ENCODE measurements around the gene BMPR1B. TPM values are rescaled to one million over a fixed set of nuclear protein-coding genes. Genes with fewer than 3 reads are reported as not detected.

BMPR1B gene
- total RNA-seq, 1 experiment from 2014 or later, result 0.62 TPM

DNA sequence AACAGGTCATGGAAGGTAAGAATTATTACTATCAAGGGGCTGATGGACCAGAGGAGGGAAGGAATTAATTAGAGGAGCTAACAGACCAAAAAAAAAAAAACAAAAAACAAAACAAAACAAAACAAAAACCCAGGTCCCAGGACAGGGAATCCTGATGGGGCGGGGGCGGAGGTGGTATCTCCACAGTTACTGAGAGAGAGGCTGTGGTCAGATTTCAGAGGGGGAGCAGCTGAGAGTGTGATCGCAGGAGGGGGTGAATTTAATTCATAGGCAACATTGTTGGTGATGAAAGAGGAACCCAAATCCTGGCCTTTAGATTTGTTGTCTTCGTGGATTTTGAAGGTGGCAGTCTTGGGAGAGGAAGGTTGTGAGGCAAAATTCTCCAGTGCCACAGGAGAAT, 401.6 kb downstream of the BMPR1B start:
- no peak for ATAC-seq
- Histone ChIP-seq H3K9me3 (ENCODE audit: control insufficient read depth, insufficient read depth, low read depth, low read length) (no peaks in the 10 kb centered on the region), H3K27ac (ENCODE audit: low read length) (no peak overlapping the region), H3K4me1 (ENCODE audit: control insufficient read depth, insufficient read depth, low read length) (no peaks in the 10 kb centered on the region; the same call in 1 of the 2 replicates), H3K4me3 (ENCODE audit: low read depth in 2 of 2, low read length in 2 of 2) (no peak overlapping the region), H3K36me3 (ENCODE audit: control insufficient read depth, insufficient read depth, low read length) (no peaks in the 10 kb centered on the region), H3K27me3 (ENCODE audit: control insufficient read depth, insufficient read depth, low read length) (no peaks in the 10 kb centered on the region)
- intact Hi-C loops (cut with micrococcal nuclease; ENCODE audit: unreplicated experiment) (no loop called here), in situ Hi-C loops (cut with HindIII; ENCODE audit: low pct_unique_long_range_greater_than_20kb, low sequenced_read_pairs) (no loop called here)
- no peak for DNase-seq (ENCODE audit: low read depth, low spot score)
- CTCF ChIA-PET, result no interaction called here
- BruUV-seq (replicated peaks), result no TSS peak
- TF ChIP-seq, protein P1, sequence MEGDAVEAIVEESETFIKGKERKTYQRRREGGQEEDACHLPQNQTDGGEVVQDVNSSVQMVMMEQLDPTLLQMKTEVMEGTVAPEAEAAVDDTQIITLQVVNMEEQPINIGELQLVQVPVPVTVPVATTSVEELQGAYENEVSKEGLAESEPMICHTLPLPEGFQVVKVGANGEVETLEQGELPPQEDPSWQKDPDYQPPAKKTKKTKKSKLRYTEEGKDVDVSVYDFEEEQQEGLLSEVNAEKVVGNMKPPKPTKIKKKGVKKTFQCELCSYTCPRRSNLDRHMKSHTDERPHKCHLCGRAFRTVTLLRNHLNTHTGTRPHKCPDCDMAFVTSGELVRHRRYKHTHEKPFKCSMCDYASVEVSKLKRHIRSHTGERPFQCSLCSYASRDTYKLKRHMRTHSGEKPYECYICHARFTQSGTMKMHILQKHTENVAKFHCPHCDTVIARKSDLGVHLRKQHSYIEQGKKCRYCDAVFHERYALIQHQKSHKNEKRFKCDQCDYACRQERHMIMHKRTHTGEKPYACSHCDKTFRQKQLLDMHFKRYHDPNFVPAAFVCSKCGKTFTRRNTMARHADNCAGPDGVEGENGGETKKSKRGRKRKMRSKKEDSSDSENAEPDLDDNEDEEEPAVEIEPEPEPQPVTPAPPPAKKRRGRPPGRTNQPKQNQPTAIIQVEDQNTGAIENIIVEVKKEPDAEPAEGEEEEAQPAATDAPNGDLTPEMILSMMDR (IDR thresholded peaks at IDR 0.05), result no peak
- no peak for TF ChIP-seq TCF7L2 (IDR thresholded peaks at IDR 0.05; ENCODE audit: low read depth, low read length)
- TF ChIP-seq, protein P2, sequence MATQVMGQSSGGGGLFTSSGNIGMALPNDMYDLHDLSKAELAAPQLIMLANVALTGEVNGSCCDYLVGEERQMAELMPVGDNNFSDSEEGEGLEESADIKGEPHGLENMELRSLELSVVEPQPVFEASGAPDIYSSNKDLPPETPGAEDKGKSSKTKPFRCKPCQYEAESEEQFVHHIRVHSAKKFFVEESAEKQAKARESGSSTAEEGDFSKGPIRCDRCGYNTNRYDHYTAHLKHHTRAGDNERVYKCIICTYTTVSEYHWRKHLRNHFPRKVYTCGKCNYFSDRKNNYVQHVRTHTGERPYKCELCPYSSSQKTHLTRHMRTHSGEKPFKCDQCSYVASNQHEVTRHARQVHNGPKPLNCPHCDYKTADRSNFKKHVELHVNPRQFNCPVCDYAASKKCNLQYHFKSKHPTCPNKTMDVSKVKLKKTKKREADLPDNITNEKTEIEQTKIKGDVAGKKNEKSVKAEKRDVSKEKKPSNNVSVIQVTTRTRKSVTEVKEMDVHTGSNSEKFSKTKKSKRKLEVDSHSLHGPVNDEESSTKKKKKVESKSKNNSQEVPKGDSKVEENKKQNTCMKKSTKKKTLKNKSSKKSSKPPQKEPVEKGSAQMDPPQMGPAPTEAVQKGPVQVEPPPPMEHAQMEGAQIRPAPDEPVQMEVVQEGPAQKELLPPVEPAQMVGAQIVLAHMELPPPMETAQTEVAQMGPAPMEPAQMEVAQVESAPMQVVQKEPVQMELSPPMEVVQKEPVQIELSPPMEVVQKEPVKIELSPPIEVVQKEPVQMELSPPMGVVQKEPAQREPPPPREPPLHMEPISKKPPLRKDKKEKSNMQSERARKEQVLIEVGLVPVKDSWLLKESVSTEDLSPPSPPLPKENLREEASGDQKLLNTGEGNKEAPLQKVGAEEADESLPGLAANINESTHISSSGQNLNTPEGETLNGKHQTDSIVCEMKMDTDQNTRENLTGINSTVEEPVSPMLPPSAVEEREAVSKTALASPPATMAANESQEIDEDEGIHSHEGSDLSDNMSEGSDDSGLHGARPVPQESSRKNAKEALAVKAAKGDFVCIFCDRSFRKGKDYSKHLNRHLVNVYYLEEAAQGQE (IDR thresholded peaks at IDR 0.05; ENCODE audit: insufficient read depth in 1 of 2, low read depth in 2 of 2, low read length in 1 of 2), result no peak
- POLR2A ChIA-PET, result no interaction called here

DNA sequence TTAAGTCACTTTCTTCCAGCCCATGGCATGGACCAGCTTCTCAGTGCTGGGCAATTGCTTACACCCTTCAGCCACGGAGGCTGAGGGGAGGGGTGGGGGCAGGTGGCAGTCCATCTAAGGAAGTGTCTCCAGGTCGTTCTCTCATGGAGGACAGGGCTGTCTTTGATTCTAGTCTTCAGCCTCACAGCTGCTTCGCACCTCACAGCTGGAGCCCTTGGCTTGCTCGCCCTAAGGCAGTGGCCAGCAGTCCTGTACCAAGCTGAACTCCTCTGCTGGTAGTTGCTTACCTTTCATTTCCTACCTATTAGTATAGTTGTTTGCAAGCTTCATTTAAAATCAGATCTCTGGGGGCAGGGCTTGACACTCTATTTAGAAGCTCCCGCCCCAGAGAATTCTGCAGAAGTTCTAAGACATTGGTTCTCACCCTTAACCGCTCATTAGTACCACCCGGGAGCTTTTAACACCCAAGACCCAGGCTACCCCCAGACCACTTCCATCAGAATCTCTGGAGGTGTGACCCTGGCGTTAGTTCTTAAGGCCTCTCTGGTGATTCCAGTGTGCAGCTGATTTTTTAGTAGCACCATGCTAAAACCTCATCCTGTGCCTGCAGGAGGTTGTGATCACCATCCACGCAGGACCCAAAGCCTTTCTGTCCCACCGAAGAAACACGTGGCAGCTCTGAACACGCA, 404.2 kb downstream of the BMPR1B start:
- H3K9me3 ChIP-seq (ENCODE audit: control insufficient read depth, insufficient read depth, low read depth, low read length), result no peaks in the 10 kb centered on the region
- no TSS peak for BruUV-seq (replicated peaks)
- no peak overlapping the region for H3K27ac ChIP-seq (ENCODE audit: low read length)
- DNase-seq (ENCODE audit: low read depth, low spot score), result no peak
- H3K4me1 ChIP-seq (ENCODE audit: control insufficient read depth, insufficient read depth, low read length), result no peaks in the 10 kb centered on the region
- POLR2A ChIA-PET, result no interaction called here
- TF ChIP-seq TCF7L2 (IDR thresholded peaks at IDR 0.05; ENCODE audit: low read depth, low read length), result no peak
- TF ChIP-seq SIN3A (IDR thresholded peaks at IDR 0.05; ENCODE audit: borderline replicate concordance, insufficient read depth, low read depth, low read length), result no peak
- TF ChIP-seq, protein P1 (IDR thresholded peaks at IDR 0.05), result no peak
- no peak for TF ChIP-seq POLR2AphosphoS5 (IDR thresholded peaks at IDR 0.05; ENCODE audit: low read depth, low read length)
- TF ChIP-seq, protein P2 (IDR thresholded peaks at IDR 0.05; ENCODE audit: insufficient read depth in 1 of 2, low read depth in 2 of 2, low read length in 1 of 2), result no peak
- intact Hi-C loops (cut with micrococcal nuclease; ENCODE audit: unreplicated experiment) (no loop called here), in situ Hi-C loops (cut with HindIII; ENCODE audit: low pct_unique_long_range_greater_than_20kb, low sequenced_read_pairs) (no loop called here)
- ATAC-seq, result no peak
- no peak overlapping the region for H3K4me3 ChIP-seq (ENCODE audit: low read depth in 2 of 2, low read length in 2 of 2)
- no peaks in the 10 kb centered on the region for H3K36me3 ChIP-seq (ENCODE audit: control insufficient read depth, insufficient read depth, low read length)
- H3K27me3 ChIP-seq (ENCODE audit: control insufficient read depth, insufficient read depth, low read length), result no peaks in the 10 kb centered on the region
- CTCF ChIA-PET, result no interaction called here
